ENCODE data around the gene DHPS. TPM values are rescaled to one million over a fixed set of nuclear protein-coding genes. Genes with fewer than 3 reads are reported as not detected.
"Not testable (repeated sequence)": the region's sequence is repeated elsewhere in the genome, so short reads cannot be mapped to it uniquely, and the experiment has no call there.

DHPS gene
- 73.4 TPM for polyA plus RNA-seq (ENCODE audit: insufficient read length)

DNA sequence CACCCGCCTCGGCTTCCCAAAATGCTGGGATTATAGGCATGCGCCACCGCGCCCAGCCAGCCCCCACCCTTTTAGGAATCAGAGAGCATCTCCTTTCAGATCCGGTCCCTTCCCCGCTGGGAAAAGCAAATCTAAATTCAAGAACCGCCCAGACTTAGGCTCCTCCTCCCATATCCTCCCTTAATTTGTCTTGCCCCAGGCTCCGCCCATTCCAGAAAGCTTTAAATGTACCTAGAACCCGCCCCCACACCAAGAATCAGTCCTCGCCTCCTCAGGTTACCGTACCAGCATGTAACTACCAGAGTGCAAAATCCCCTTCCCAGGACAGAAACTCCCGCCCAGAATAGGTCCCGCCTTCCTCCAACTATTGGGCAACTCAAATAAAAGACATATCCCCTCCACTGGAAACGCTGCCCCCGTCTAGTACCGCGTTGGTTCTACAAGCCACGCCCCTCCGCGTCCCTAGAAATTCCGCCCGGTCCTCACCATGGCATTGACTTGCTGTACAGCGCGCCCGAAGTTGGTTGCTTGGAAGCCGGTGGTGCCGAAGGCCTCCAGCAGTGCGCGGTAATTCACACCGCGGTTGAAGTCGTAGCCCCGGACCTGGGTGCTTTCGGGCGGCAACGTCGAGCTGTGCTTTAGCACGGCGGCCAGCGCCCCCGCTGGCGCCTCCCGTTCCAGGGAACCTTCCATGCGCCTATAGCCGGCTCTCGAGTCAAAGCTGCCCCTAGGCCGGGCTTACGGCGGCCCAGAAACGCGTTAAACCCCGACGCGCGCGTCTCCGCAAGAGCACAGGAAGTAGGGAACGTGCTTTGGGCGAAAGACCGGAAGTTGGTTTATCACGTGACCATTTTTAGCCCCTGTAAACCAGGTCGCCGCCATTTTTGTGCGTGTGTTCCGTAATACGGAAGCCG, at the start of gene DHPS:
Gene DHPS (minus strand): TSS at position 807 of the 914 bp plus-strand sequence. CDS start 114 bp downstream, at position 693.
- peak; percentile 96 for DNase-seq

DNA sequence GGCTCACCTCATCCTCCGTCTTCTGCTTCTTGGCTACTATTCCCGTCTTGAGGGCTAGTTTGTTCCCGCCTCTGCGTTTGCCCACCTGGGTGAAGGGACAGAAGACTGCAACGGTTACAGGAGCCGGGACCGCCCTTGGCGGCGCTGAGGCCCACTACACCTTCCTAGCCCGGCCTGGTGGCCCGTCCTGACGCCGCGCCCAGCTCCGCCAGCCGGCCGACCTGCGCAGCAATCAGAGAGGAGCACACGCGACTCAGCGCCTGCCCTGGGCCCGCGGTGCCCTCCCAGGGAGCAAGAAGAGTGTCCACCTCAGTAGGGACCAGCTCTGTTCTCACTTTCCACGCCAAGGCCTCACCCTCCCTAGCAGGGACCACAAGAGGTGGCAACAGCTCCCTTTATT, 49.7 kb upstream of the DHPS start:
- DNase-seq, result no peak

DNA sequence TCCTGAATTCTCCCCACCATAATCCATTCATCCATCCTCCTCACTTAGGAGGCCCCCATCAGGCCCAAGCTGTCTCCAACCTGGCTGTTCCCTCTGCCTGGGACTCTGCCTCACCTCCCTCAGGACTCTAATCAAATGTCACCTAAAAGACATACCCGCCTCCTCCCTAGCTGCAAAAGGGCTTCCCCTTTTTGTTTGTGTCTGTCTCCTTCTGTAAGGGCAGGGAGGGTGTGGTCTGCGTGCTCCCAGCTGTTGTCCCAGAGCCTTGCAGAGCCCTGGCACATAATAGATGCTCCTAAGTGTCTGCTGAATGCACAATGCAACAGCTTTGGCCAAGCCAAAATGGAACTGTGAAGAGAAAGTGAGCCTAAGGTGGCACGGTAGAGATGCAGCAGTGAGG, 48.4 kb upstream of the DHPS start:
- no peak for DNase-seq

DNA sequence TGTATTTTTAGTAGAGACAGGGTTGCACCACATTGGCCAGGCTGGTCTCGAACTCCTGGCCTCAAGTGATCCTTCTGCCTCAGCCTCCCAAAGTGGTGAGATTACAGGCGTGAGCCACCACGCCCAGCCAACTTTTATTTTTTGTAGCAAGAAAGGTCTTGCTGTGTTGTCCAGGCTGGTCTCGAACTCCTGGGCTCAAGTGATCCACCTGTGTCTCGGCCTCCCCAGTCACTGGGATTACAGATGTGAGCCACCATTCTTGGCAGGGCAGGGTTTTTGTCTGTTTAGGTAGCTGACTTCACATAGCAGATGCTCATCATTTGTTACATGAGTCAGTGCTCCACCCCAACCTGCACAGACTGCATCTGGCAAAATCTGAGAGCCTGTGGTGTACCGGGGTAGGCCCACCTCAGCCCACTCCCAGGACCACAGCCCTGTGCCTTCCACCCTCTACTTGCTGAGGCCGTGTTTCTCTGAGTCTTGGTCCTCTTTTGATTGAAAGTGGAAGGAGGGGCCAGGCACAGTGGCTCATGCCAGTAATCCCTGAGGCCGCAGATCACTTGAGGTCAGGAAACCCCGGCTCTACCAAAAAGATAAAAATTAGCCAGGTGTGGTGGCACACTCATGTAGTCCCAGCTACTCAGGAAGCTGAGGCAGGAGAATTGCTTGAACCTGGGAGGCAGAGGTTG, 46.2 kb upstream of the DHPS start:
- no peak for DNase-seq

DNA sequence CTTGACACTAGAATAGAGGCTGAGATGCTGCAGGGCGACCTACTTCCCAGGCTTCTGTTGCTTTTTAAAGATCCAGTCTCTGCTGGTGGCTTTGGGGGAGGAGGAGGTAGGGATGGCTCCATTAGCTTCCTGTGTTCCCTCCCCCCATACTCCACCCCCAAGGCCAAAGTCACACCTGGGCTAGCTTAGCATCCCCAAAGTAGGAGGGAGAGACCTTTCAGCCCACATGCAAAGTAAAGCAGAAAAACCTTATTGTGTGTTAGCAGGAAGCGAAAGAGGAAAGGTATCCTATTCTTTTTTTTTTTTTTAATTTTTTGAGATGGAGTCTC, 45.3 kb upstream of the DHPS start:
- DNase-seq, result no peak

DNA sequence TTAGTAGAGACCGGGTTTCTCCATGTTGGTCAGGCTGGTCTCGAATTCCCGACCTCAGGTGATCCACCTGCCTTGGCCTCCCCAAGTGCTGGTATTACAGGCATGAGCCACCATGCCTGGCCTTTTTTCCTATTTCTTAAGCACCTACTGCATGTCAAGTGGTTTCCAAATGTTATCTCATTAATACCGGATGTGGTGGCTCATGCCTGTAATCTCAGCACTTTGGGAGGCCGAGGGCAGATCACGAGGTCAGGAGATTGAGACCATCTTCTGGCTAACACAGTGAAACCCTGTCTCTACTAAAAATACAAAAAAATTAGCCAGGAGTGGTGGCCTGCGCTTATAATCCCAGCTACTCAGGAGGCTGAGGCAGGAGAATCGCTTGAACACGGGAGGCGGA, 43.9 kb upstream of the DHPS start:
- not testable (repeated sequence) for DNase-seq

DNA sequence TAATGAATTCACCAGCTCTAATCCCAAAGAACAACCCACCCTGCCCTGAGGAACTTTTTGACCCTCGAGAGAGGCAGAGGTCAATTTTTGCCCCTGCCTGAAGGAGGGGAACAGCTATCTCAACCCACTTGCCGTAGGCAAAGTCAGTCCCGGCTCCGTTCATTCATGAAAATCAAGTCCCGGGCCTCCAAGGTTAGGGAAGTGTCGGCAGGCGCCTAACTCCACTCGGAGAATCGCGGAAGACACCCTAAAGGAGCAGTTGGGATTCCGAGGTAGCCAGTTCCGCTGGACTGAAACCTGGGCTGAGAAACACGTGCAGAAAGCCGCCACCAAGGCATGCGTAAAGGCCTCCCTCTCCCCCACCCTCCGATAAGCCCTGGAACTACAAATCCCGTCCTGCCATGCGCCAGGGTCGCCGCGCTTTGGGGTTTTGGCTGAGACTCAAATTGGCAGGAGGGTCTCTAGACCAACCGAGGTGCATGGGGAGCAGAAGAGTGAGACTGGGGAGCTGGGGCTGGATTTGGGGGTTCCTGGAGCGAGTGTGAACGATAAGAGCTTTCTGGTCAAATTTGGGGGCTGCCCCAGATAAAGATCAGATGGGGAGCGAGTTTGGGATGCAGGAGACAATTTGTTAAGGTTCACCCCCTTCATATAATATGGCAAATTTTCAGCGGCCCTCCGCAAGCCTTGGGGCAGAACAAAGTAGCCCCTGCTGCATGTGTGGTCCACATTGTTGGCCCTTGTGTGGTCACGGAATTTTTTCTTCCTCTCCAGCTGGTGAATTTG, 42.2 kb upstream of the DHPS start, which contains the start of gene TNPO2:
Gene TNPO2 (minus strand): TSS at position 292 of the 786 bp plus-strand sequence. CDS start 2,955 bp downstream, outside the sequence.
- peak; percentile 45 for DNase-seq

DNA sequence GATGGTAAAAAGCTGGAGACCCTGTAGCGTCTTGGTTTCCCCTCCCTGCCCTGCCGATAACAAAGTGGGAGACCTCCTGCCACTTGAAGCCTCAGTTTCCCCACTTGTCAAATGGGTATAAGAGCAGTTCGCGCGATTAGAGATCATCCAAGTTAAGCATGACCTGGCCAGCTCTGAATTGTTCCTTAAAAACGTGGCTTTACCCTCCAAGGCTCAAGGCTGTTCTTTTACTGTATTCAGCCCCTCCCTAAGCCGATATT, 41.6 kb upstream of the DHPS start:
- no peak for DNase-seq

DNA sequence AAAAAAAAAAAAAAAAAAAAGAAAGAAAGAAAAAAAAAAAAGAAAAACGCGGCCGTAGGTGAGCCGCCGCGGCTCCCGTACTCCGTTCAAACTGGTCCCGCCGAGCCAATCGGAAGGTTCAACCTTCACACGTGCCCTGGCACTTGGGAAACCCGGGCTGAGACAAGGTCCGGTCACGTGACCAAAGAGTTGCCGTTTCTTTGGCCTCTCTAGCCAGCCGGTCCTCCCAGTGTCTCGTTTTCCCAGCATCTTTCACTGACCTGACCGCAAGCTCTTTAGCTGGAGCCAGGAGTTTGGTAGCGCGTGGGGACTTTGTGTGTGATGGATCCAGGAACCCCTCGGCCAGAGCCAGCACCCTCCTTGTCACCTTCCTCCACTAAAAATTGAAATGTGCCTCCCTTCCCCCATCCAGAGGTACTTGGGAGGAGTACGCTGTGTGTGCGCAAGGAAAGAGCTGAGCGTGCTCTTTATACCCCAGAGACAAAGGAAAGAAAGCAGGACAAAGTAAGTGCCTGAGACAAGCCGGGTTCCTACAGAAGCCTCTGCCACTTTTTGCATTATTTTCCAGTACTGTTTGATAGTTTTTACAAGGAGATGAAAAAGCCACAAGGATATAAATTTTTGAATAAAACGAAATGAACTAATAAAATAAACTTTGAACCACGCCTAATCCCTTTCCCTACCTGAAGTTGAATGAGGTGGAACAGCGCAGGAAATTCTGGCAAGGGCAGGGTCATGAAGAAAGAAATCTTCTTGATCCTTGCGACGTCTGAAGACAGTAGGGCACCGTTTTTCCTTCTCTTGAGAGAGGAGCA, 41.1 kb upstream of the DHPS start:
- DNase-seq, result peak; percentile 98

DNA sequence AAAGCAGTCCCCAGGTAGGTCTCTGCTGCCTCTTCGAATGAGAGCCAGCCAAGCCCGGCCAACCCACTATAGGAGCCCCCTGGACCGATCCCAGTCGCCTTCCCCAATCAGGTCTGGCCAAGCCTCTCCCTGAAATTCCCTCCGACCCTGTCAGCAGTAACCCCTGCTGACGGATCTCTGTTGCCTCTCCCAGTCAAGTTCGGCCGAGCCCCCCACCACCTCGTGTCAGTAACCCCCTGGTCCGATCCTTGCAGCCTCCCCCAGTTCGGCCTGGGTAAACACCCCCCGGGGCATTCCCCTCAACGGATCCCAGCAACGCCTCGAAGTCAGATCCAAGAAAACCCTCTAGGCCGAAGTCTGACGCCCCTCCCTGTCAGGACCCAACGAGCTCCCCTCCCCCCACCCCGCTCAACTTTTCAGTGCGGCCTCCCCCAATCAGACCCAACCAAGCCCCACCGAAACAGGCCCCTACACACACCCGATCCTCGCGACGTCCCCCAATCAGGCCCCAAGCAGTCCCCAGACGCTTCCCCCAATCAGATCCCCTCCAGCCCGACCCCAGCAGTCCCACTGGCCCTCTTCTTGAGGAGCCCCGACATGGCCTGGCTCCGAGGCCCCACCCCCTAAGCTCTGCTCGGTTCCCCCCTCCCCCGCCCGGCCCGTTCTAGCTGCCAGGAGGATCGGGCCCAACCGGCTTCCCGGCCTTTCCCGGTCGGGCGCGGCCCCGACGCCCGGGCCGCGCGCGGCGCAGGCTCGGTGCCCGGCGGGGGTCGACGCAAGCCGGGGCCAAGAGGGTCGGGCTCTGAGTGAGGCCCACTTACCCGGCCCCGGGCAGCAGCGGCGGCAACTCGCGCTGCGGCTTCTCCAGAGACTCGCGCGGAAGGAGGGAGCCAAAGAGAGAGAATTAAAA, 40.2 kb upstream of the DHPS start:
- peak; percentile 80 for DNase-seq

DNA sequence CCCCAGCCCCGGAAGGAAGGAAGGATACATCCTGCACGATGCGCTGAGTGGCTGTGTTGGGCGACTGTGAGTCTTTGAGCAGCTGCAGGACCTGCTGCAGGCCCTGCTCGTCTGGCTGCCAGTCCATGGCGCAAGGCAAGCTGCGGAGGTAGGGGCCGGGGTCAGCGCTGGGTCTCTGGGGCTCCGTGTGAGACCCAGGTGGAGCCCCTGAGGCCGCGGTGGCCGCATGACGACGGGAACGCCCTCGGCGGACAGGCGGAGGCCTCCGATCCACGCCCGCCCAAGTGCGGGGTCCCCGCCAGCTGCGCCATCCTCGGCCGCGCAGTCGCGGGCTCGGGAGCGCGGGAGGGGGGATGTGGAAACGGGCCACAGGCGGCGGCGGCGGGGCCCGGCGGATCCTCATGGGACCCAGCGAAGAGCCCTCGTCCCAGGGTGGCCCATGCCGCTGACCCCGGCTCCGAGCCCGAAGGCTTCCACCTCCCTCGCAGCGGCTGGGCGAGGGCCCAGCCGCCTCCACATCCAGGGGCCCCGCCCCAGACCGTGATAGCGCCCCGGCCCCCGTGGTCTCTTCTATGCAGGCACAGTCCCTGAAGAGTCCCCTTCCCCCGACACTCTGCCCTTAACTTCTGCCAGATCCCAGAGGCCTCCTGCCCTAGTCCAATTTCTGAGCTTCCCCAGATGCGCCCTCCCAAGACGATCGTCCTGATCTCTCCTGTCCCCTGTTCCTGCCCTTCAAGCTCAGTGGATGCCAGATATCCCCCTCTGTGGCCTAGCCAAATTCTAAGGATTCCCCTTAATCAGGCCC, 39.4 kb upstream of the DHPS start:
- DNase-seq, result no peak

DNA sequence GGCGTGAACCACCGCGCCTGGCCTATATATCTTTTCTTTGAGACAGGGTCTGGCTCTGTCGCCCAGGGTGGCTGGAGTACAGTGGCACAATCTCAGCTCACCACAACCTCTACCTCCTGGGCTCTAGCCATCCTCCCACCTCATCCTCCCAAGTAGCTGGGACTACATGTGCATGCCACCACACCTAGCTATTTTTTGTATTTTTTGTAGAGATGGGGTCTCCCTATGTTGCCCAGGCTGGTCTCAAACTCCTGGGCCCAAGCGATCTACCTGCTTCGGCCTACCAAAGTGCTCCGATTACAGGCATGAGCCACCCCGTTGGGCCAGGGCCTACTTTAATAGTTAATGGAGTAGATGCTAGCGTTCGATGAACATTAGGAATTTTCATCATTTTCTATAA, 38.6 kb upstream of the DHPS start:
- no peak for DNase-seq

DNA sequence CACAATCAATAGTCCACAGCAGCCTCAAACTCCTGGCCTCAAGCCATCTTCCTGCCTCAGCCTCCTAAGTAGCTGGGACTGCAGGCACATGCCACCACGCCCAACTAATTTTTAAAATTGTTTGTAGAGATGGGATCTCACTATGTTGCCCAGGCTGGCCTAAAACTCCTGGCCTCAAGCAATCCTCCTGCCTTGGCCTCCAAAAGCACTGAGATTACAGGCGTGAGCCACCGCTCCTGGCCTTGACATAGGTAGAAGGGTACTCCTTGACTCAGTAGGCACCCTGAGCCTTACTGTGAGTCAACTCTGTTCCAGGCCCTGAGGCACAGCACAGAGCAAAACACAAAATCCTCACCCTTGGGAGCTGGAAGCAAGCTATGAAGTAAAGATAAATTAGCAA, 34.2 kb upstream of the DHPS start:
- no peak for DNase-seq

DNA sequence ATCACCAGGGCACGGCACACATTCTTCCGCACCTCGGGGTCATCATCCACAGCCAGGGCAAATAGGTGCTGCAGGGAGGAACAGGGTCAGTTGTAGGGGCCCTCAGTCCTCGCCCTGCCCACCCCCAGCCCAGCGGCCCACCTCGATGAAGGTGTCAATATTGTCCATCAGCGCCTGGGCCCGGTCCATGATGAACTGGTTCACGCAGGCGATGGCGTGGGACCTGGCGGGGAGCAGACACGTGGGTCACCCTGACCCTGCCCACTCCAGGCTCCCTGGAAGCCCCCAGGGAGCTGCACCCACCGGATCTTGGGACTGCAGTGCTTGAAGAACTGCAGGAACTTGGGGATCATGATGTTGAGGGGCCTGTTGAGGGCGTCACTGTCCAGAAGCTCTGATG, 33.4 kb upstream of the DHPS start:
- DNase-seq, result no peak

DNA sequence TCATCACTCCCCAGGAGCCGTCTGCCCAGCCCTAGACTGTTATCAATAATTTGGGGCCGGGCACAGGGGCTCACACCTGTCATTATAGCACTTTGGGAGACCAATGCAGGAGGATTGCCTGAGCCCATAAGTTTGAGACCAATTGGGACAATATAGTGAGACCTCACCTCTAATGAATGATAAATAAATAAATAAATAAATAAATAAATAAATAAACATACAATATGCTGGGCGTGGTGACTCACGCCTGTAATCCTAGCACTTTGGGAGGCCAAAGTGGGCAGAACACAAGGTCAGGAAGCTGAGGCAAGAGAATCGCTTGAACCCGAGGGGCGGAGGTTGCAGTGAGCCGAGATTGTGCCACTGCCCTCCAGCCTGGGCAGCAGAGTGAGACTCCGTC, 31.6 kb upstream of the DHPS start:
- not testable (repeated sequence) for DNase-seq

DNA sequence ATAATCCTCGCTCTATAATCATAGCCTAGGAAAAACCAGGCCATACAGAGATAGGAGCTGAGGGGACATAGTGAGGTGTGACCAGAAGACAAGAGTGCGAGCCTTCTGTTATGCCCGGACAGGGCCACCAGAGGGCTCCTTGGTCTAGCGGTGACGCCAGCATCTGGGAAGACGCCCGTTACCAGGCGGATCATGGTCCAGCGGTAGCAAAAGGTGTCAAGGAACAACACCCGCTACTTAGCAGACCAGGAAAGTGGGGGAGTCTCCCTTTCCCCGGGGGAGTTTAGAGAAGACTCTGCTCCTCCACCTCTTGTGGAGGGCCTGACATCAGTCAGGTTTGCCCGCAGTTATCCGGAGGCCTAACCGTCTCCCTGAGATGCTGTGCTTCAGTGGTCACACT, 30.4 kb upstream of the DHPS start:
- not testable (repeated sequence) for DNase-seq

DNA sequence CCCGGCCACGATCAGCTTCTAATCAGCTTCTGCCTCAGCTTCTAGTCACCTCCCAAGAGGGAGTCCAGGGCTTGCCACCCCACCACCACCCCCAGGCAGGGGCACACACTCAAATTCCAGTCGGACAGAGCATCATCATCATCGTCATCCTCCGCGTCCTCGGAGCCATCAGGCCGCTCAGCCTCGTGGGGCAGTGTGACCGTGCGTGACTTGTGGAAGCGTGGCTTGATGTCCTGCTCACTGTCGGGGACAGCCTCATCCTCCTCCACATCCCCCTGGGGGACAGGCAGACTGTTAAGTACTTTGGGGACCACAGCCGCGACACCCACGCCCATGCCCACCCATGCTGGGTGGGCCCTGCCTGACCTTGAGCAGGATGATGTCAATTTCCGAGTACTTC, 29.5 kb upstream of the DHPS start:
- DNase-seq, result no peak

DNA sequence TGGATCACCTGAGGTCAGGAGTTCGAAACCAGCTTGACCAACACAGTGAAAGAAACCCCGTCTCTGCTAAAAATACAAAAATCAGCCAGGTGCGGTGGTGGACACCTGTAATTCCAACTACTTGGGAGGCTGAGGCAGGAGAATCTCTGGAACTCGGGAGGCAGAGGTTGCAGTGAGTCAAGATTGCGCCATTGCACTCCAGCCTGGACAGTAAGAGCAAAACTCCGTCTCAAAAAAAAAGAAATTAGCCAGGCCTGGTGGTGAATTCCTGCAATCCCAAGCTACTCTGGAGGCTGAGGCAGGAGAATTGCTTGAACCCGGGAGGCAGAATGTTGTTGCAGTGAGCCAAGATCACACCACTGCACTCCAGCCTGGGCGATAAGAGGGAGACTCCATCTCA, 27.0 kb upstream of the DHPS start:
- DNase-seq, result no peak

DNA sequence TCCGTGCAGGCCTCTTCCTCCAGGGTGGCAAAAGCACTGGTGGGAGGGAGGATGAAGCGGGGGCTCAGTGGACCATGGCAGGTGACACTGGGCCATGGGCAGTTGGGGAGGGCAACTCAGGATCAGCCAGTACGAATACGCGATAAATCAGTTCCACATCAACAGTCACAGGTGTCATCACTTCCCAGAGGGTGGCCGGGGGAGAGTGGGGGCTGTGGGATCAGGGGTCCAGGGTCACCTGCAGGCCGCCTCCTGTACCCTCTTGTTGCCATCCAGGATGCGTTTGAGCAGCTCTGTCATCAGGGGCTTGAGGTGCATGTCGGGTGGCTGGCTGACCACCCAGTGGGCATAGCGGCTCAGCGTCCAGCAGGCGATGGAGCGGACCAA, 24.6 kb upstream of the DHPS start:
- no peak for DNase-seq

DNA sequence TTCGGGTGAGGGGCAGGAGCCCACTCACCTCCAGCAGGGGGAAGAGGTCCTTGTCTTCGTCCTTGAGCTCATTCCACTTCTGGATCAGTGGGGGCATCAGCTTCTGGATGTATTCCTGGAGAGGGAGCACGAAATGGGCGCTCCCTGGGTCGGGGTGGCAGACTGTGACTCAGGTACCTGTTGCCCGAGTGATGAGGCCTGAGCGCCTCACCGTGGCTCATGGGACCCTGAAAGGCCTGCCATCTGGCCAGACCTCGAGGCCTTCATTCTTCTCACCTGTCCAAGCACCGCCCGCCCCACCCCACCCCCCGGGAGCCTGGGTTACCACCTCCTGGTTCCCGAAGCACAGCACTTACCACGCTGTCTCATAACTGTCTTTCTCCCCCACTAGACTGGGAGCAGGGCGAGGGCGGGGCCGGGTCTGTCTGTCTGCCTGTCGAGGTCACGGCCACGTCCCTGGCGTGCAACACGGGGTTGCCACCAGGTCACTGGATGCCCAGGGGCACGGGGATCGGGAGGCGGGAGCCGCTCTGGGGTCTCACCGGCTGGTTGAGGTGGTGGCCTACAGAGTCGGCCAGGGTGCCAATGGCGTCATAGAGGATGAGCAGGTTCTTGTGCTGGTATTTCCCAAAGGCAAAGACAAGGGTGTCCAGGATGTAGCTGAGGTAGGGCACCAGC, 24.1 kb upstream of the DHPS start:
- no peak for DNase-seq
